ENCODE results near the gene AGXT2. TPM values are rescaled to one million over a fixed set of nuclear protein-coding genes. Genes with fewer than 3 reads are reported as not detected.

The AGXT2 gene
- total RNA-seq, 1 donor from 2014 or later: not detected

GRCh38 chr5:35012796-35013195 is 35.0 kb downstream of the AGXT2 start:
- no peak for DNase-seq (ENCODE audit: low spot score)

DNA sequence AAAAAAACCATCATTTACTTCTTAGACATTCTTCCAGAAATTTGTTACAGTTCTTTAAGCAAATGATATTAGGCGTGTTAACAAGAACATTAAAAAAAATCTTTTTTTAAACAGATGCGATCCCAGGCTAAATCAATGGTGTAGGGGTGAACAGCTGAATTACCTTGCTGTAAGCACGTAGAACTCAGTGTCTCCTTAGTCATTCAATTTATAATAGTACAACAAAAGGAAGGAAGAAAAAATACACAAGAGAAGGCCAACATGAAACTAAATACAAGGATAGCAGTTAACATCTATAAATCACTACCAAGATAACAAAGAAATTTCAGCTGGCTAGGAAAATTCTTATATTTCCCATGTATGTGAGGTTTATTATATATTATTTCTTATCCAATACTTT is 35.4 kb downstream of the AGXT2 start:
- Histone ChIP-seq H3F3A (ENCODE audit: low read depth) (no peaks in the 10 kb centered on the region), H4K20me1 (ENCODE audit: low read depth) (no peaks in the 10 kb centered on the region), H3K27me3 (no peaks in the 10 kb centered on the region), H2AFZ (replicated peaks) (no peak overlapping the region), H3K4me3 (no peak overlapping the region), H3K9me3 (ENCODE audit: low read depth) (no peaks in the 10 kb centered on the region), H3K9ac (no peak overlapping the region), H3K27ac (no peak overlapping the region), H3K4me1 (no peaks in the 10 kb centered on the region), H3K36me3 (no peaks in the 10 kb centered on the region), H3K79me2 (ENCODE audit: low read depth) (no peaks in the 10 kb centered on the region), H3K4me2 (no peak overlapping the region)
- Mint-ChIP-seq H3K27ac (no peak overlapping the region), H3K4me1 (peaks cover 5% of the 10 kb centered on the region), H3K4me3 (no peak overlapping the region), H3K27me3 (ENCODE audit: insufficient read depth, low read depth) (no peaks in the 10 kb centered on the region), H3K36me3 (no peaks in the 10 kb centered on the region), H3K9me3 (peaks cover 3% of the 10 kb centered on the region)
- TF ChIP-seq EZH2 (IDR thresholded peaks at IDR 0.05): no peak
- no peak for DNase-seq (ENCODE audit: low spot score)

More at GRCh38 chr5:35012796-35013195, 35.0 kb downstream of the AGXT2 start:
- no peak for TF ChIP-seq EZH2 (IDR thresholded peaks at IDR 0.05)
- no peak for TF ChIP-seq EZH2phosphoT487 (IDR thresholded peaks at IDR 0.05)
- TF ChIP-seq, protein P1, sequence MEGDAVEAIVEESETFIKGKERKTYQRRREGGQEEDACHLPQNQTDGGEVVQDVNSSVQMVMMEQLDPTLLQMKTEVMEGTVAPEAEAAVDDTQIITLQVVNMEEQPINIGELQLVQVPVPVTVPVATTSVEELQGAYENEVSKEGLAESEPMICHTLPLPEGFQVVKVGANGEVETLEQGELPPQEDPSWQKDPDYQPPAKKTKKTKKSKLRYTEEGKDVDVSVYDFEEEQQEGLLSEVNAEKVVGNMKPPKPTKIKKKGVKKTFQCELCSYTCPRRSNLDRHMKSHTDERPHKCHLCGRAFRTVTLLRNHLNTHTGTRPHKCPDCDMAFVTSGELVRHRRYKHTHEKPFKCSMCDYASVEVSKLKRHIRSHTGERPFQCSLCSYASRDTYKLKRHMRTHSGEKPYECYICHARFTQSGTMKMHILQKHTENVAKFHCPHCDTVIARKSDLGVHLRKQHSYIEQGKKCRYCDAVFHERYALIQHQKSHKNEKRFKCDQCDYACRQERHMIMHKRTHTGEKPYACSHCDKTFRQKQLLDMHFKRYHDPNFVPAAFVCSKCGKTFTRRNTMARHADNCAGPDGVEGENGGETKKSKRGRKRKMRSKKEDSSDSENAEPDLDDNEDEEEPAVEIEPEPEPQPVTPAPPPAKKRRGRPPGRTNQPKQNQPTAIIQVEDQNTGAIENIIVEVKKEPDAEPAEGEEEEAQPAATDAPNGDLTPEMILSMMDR (IDR thresholded peaks at IDR 0.05): no peak
- peaks cover 3% of the 10 kb centered on the region for H3K9me3 Mint-ChIP-seq
- H3K4me2 ChIP-seq: no peak overlapping the region
- no peak overlapping the region for H3K9ac ChIP-seq
- H3K36me3 Mint-ChIP-seq: no peaks in the 10 kb centered on the region
- no peaks in the 10 kb centered on the region for H3K36me3 ChIP-seq
- no peak overlapping the region for H3K4me3 Mint-ChIP-seq
- H3K9me3 ChIP-seq (ENCODE audit: low read depth): no peaks in the 10 kb centered on the region
- no peak overlapping the region for H3K27ac ChIP-seq
- H3K4me3 ChIP-seq: no peak overlapping the region
- no peaks in the 10 kb centered on the region for H3K27me3 ChIP-seq
- no peaks in the 10 kb centered on the region for H3F3A ChIP-seq (ENCODE audit: low read depth)
- H3K4me1 Mint-ChIP-seq: peaks cover 5% of the 10 kb centered on the region
- no peaks in the 10 kb centered on the region for H3K27me3 Mint-ChIP-seq (ENCODE audit: insufficient read depth, low read depth)
- H3K27ac Mint-ChIP-seq: no peak overlapping the region
- H4K20me1 ChIP-seq (ENCODE audit: low read depth): no peaks in the 10 kb centered on the region
- H2AFZ ChIP-seq (replicated peaks): no peak overlapping the region
- no peaks in the 10 kb centered on the region for H3K4me1 ChIP-seq
- no peaks in the 10 kb centered on the region for H3K79me2 ChIP-seq (ENCODE audit: low read depth)

DNA sequence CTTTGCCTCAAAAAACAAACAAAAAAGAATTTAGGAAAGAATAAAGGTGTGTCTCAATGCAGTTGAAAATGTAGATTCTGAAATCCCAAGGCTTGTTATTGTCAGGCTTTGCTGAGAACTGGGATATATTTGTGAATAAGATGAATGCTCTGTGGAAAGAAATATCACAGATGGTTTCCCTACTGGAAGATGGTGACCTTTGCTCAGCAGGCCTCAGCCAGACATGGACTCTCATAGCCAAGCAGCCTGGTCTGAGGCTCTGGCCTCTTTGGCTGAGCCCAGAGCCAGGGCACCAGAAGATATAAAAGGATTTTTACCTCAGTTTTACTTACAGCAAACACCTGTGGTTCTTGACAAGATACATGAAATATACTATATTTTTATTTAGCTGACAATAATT is 37.1 kb downstream of the AGXT2 start:
- TF ChIP-seq EZH2 (IDR thresholded peaks at IDR 0.05) (no peak), EZH2phosphoT487 (IDR thresholded peaks at IDR 0.05) (no peak)
- TF ChIP-seq, protein P1 (IDR thresholded peaks at IDR 0.05): no peak
- H3K9ac ChIP-seq: no peak overlapping the region
- H3K4me3 Mint-ChIP-seq: no peak overlapping the region
- H3K36me3 Mint-ChIP-seq: no peaks in the 10 kb centered on the region
- H4K20me1 ChIP-seq (ENCODE audit: low read depth): no peaks in the 10 kb centered on the region
- no peak overlapping the region for H3K27ac Mint-ChIP-seq
- H3K9me3 Mint-ChIP-seq: no peaks in the 10 kb centered on the region
- no peak overlapping the region for H3K27ac ChIP-seq
- H2AFZ ChIP-seq (replicated peaks): no peak overlapping the region
- no peaks in the 10 kb centered on the region for H3K79me2 ChIP-seq (ENCODE audit: low read depth)
- H3K36me3 ChIP-seq: no peaks in the 10 kb centered on the region
- H3K27me3 ChIP-seq: no peaks in the 10 kb centered on the region
- peaks cover 3% of the 10 kb centered on the region for H3K4me1 Mint-ChIP-seq
- no peaks in the 10 kb centered on the region for H3K9me3 ChIP-seq (ENCODE audit: low read depth)
- H3K27me3 Mint-ChIP-seq (ENCODE audit: insufficient read depth, low read depth): no peaks in the 10 kb centered on the region
- no peaks in the 10 kb centered on the region for H3K4me1 ChIP-seq
- H3F3A ChIP-seq (ENCODE audit: low read depth): no peaks in the 10 kb centered on the region
- no peak overlapping the region for H3K4me3 ChIP-seq
- DNase-seq (ENCODE audit: low spot score): no peak
- no peak overlapping the region for H3K4me2 ChIP-seq

DNA sequence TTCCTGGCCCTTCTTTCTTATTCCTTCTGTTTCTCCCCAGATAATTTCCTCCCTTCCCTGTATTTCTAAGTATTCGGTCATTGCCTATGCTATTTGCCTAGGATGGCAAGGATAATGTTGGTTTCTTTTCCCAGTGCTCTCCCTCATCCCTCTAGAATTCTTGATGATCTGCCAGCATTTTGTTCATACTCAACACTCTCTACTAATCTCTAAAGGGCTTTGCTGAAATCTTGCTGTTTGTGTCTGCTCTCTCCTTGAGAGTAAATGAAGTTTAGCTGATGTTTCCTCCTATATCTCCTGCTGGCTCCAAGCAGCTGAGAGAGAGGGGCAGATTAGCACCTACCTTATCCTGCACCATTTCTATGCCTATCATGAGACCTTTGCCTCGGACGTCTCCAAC is 38.1 kb downstream of the AGXT2 start:
- no peak overlapping the region for H3K4me3 Mint-ChIP-seq
- Histone ChIP-seq H3K4me2 (no peak overlapping the region), H3K4me3 (no peak overlapping the region), H3K9me3 (ENCODE audit: low read depth) (no peaks in the 10 kb centered on the region), H3K4me1 (no peaks in the 10 kb centered on the region), H3K9ac (no peak overlapping the region), H3K36me3 (no peaks in the 10 kb centered on the region), H3F3A (ENCODE audit: low read depth) (no peaks in the 10 kb centered on the region), H4K20me1 (ENCODE audit: low read depth) (no peaks in the 10 kb centered on the region), H3K79me2 (ENCODE audit: low read depth) (no peaks in the 10 kb centered on the region), H3K27ac (no peak overlapping the region), H3K27me3 (no peaks in the 10 kb centered on the region), H2AFZ (replicated peaks) (no peak overlapping the region)
- no peaks in the 10 kb centered on the region for H3K27me3 Mint-ChIP-seq (ENCODE audit: insufficient read depth, low read depth)
- TF ChIP-seq, protein P1 (IDR thresholded peaks at IDR 0.05): no peak
- TF ChIP-seq EZH2phosphoT487 (IDR thresholded peaks at IDR 0.05) (no peak), EZH2 (IDR thresholded peaks at IDR 0.05) (no peak)
- H3K4me1 Mint-ChIP-seq: peaks cover 3% of the 10 kb centered on the region
- no peak for DNase-seq (ENCODE audit: low spot score)
- no peak overlapping the region for H3K27ac Mint-ChIP-seq
- no peaks in the 10 kb centered on the region for H3K36me3 Mint-ChIP-seq
- H3K9me3 Mint-ChIP-seq: no peaks in the 10 kb centered on the region
